Measurements from ENCODE around the gene NFAT5.

The NFAT5 gene

DNA sequence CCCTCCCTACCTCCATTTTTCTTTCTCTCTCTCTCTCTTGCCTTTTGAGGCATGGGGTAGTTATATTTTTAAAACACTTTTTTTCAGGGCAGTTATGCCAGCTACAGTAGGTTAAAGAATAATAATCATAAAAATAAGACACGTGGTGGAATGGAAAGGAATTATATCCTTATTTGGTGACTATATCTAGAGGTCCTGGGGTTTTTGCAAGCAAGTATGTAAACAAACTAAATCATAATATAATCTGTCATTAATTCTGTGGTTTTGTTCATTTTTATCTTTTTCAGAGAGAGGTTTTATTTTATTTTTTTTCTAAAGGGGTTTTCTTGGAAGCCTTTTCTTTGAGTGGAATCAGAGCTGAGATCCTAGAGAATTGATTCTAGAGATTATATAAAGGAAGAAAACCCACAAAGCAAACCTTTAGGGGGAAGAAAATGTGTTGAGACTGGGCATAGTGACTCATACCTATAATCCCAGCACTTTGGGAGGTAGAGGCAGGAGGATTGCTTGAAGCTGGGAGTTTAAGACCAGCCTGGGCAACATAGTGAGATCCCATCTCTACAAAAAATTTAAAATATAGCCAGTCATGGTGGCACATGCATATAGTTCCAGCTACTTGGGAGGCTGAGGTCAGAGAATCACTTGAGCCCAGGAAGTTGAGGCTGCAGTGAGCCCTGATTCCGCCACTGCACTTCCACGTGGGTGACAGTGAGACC lies 107.4 kb downstream of the NFAT5 start:
- DNase-seq (ENCODE audit: low spot score): no peak
- in situ Hi-C loops (cut with MboI; ENCODE audit: low pct_unique_long_range_greater_than_20kb, low sequenced_read_pairs, unreplicated experiment): no loop called here
- TF ChIP-seq, protein P1, sequence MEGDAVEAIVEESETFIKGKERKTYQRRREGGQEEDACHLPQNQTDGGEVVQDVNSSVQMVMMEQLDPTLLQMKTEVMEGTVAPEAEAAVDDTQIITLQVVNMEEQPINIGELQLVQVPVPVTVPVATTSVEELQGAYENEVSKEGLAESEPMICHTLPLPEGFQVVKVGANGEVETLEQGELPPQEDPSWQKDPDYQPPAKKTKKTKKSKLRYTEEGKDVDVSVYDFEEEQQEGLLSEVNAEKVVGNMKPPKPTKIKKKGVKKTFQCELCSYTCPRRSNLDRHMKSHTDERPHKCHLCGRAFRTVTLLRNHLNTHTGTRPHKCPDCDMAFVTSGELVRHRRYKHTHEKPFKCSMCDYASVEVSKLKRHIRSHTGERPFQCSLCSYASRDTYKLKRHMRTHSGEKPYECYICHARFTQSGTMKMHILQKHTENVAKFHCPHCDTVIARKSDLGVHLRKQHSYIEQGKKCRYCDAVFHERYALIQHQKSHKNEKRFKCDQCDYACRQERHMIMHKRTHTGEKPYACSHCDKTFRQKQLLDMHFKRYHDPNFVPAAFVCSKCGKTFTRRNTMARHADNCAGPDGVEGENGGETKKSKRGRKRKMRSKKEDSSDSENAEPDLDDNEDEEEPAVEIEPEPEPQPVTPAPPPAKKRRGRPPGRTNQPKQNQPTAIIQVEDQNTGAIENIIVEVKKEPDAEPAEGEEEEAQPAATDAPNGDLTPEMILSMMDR (IDR thresholded peaks at IDR 0.05; ENCODE audit: extremely low read depth, insufficient read depth, missing control alignments): no peak

DNA sequence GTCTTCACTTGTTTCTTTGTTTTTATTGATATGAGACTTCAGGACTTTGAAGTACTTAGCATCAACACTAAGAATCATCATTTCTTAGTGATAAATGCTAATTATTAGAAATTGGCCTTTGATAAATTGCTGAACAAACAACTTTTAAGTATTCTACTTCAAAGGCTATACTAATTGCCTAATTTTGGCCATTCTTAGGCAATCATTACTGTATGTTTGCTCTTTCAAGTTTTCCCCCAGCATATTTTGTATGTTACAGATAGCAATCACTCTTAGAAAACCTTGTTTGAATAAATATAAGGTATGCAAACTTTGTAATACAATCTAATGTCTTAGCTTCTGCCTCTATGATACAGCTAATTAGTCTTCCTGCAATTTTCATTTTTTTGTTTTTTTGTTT lies 114.6 kb downstream of the NFAT5 start:
- in situ Hi-C loops (cut with MboI; ENCODE audit: low pct_unique_long_range_greater_than_20kb, low sequenced_read_pairs, unreplicated experiment): no loop called here
- TF ChIP-seq, protein P1 (IDR thresholded peaks at IDR 0.05; ENCODE audit: extremely low read depth, insufficient read depth, missing control alignments): no peak
- no peak for DNase-seq (ENCODE audit: low spot score)

DNA sequence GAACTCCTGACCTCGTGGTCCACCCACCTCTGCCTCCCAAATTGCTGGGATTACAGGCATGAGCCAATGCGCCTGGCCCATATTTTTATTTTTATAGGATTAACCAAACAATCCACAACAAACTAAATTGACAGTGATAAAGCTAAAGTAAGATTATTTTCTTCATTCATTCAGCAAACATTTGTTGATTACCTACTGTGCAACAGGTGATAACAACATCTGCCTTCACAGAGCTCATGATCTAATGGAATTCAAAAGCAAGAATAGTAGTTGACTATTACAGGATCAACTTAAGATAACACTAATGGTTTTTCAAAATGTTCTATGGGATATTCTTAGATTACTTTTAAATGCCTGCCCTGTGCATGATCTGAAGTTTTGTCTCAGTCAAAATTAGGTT lies 122.8 kb downstream of the NFAT5 start:
- in situ Hi-C loops (cut with MboI; ENCODE audit: low pct_unique_long_range_greater_than_20kb, low sequenced_read_pairs, unreplicated experiment): no loop called here
- no peak for DNase-seq (ENCODE audit: low spot score)
- TF ChIP-seq, protein P1 (IDR thresholded peaks at IDR 0.05; ENCODE audit: extremely low read depth, insufficient read depth, missing control alignments): no peak

DNA sequence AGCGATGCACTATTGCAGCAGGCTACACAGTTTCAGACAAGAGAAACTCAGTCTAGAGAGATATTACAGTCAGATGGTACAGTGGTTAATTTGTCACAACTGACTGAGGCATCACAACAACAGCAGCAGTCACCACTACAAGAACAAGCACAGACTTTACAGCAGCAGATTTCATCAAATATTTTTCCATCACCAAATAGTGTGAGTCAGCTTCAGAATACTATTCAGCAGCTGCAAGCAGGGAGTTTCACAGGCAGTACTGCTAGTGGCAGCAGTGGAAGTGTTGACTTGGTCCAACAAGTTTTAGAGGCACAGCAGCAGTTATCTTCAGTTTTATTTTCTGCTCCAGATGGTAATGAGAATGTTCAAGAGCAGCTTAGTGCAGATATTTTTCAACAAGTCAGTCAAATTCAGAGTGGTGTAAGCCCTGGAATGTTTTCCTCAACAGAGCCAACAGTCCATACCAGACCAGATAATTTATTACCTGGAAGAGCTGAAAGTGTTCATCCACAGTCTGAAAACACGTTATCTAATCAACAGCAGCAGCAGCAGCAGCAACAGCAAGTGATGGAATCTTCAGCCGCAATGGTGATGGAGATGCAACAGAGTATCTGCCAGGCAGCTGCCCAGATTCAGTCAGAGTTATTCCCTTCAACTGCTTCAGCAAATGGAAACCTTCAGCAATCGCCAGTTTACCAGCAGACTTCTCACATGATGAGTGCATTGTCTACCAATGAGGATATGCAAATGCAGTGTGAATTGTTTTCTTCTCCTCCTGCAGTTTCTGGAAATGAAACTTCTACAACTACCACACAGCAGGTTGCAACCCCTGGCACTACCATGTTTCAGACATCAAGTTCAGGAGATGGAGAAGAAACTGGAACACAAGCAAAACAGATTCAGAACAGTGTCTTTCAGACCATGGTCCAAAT lies 126.5 kb downstream of the NFAT5 start:
- TF ChIP-seq, protein P1 (IDR thresholded peaks at IDR 0.05; ENCODE audit: extremely low read depth, insufficient read depth, missing control alignments): no peak
- in situ Hi-C loops (cut with MboI; ENCODE audit: low pct_unique_long_range_greater_than_20kb, low sequenced_read_pairs, unreplicated experiment): no loop called here
- no peak for DNase-seq (ENCODE audit: low spot score)

DNA sequence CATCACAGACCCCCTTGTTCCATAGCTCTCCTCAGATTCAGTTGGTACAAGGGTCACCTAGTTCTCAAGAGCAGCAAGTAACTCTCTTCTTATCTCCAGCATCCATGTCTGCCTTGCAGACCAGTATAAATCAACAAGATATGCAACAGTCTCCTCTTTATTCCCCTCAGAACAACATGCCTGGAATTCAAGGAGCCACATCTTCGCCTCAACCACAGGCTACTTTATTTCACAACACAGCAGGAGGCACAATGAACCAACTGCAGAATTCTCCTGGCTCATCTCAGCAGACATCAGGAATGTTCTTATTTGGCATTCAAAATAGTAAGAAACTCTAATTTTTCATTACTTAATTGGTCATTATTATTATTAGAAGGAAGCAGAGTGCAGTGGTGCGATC lies 128.2 kb downstream of the NFAT5 start:
- TF ChIP-seq, protein P1 (IDR thresholded peaks at IDR 0.05; ENCODE audit: extremely low read depth, insufficient read depth, missing control alignments): no peak
- DNase-seq (ENCODE audit: low spot score): no peak
- in situ Hi-C loops (cut with MboI; ENCODE audit: low pct_unique_long_range_greater_than_20kb, low sequenced_read_pairs, unreplicated experiment): no loop called here

DNA sequence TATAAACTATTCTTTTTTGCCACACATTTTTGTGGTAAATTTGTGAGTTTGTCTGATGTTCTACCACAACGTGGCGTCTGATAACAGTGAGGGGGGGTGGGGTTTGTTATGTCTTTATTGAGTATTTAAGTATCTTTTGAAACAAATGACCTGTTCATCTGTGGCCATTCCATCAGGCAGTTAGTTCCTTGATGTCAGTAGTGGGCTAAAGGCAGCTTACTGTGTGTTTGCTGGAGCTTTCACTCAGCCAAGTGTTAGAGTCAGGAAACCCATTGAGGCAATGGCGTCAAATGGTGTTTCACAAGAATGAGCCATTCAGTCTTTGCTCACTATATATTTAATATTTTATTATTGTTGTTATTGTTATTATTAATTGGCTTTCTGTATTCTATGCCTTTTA lies 132.6 kb downstream of the NFAT5 start:
- no peak for DNase-seq (ENCODE audit: low spot score)
- TF ChIP-seq, protein P1 (IDR thresholded peaks at IDR 0.05; ENCODE audit: extremely low read depth, insufficient read depth, missing control alignments): no peak
- in situ Hi-C loops (cut with MboI; ENCODE audit: low pct_unique_long_range_greater_than_20kb, low sequenced_read_pairs, unreplicated experiment): no loop called here

All from GM13977 (cell line).